ENCODE data around the gene TBCB.

- TF ChIP-seq CTCF (conservative IDR thresholded peaks at IDR 0.05; ENCODE audit: low read depth, low read length) (no peak), POLR2A (IDR thresholded peaks at IDR 0.05; ENCODE audit: low read depth, low read length) (no peak), BHLHE40 (IDR thresholded peaks at IDR 0.05; ENCODE audit: low read depth, low read length) (no peak), RFX5 (IDR thresholded peaks at IDR 0.05; ENCODE audit: low read depth, low read length) (no peak), USF2 (IDR thresholded peaks at IDR 0.05; ENCODE audit: low read depth, low read length) (no peak), SMC3 (IDR thresholded peaks at IDR 0.05; ENCODE audit: low read depth, low read length) (no peak), MXI1 (IDR thresholded peaks at IDR 0.05; ENCODE audit: borderline replicate concordance, low read depth, low read length) (no peak)
These were observed 14.8 kb upstream of the TBCB start for GRCh38 chr19:36100476-36100875.
